RWPE1 (cell line): ENCODE data around the gene FN1.

Experiments
- CTCF ChIA-PET: fragments of 350-600 bp; sonication (Branson Sonifier 250); formaldehyde crosslinking; extraction: SDS; loops from one replicate; lab custom pipeline; 2021; lab: Yijun Ruan, JAX
- POLR2A ChIA-PET: fragments of 400-600 bp; formaldehyde crosslinking; extraction: SDS; loops from one replicate; lab custom pipeline; 2020; ENCODE audit warnings: antibody characterized with exemption; ENCODE audit not compliant: low non-redundant PET; lab: Yijun Ruan, JAX
- DNase-seq: peaks from one replicate; pipeline ENCODE4 v3.0.0; 2012; ENCODE audit warnings: low spot score
- H3K27ac ChIP-seq: fragments of 450-650 bp; 2 replicates; pipeline ENCODE4 v1.5.1; 2017
- CTCF ChIP-seq: fragments of 450-650 bp; conservative IDR thresholded peaks from 2 replicates; pipeline ENCODE4 v1.5.1; 2017; ENCODE audit warnings: low read depth, mild to moderate bottlenecking

Gene FN1

DNA sequence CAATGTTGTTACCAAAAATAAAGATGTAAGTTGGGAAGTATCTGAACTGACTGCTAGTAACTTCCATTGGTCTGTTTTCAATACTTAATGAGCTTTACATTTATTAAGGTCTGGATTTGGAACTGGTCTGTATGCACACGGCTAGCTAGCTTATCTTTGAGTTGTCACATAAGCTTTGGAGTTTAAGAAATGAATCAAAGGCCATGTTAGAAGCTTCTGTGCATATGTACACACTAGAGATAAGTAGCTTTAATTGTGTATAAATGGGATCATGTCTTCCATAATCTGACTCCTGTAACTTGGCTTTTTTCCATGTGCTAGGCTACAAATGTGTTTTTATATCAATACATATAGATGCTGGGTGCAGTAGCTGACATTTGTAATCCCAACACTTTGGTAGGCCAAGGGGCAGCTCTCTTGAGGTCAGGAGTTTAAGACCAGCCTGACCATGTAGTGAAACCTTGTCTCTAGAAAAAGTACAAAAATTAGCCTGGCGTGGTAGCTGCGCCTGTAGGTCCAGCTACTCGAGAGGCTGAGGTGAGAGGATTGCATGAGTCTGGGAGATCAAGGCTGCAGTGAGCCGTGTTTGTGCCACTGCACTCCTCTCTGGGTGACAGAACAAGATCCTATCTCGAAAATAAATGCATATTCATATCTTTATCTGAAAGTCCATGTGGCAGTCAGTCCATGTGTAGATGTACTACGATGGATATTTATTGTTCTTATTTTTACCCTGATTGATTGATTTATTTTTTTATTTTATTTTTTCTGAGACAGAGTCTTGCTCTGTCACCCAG, 96.8 kb downstream of the FN1 start:
- no peak overlapping the region for H3K27ac ChIP-seq
- TF ChIP-seq CTCF = no peak
- ChIA-PET POLR2A (no interaction called here), CTCF (interaction anchor here (0.6 to 0.7 kb wide), 2 partner anchors 593 to 878 kb away, joined by 3 read pairs; no protein-coding TSS in a partner anchor)
- DNase-seq = no peak

DNA sequence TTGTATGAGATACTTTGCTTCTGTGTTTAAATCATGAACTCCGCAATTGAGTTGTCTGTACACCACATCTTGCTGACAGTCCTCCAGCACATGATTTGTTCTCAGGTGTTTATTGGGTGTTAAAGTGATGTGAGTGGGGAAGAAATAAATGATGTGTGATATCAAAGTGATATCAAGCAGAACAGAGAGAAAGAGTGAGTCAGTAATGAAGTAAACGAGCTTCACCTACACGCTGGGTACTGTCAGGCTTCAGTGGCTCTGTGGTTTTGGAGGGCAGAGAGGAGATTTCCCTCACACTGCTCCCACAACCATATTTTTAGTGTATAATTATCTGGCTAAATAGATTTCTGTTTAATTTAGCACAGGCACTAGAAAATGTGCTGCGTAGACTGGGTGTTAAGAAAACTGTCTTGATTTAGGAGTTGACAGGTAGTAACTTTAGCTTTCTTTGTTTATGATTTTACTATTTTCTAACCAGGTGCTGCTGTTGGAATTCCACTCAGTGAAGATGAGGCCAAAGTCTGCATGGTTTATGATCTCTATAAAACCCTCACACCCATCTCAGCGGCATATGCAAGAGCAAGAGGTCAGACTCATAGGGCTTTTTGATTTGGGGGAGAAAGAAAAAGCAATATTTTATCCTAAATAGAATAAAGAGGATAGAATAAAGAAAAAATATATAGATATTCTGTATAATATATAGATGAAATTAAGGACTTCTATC, 102.8 kb downstream of the FN1 start:
- no peak overlapping the region for H3K27ac ChIP-seq
- CTCF ChIA-PET = interaction anchor here (0.7 to 0.9 kb wide), 2 partner anchors 17 to 64 kb away, joined by 3 to 6 read pairs; no protein-coding TSS in a partner anchor
- POLR2A ChIA-PET = no interaction called here
- DNase-seq = no peak
- TF ChIP-seq CTCF = no peak

GRCh38 chr2:215328066-215328465, 107.8 kb downstream of the FN1 start:
- no peak for TF ChIP-seq CTCF
- no peak for DNase-seq
- peak overlapping the region; percentile 38; the same call in 1 of the 2 replicates for H3K27ac ChIP-seq
- POLR2A ChIA-PET = no interaction called here
- CTCF ChIA-PET = interaction anchor here (0.6 kb wide), 1 partner anchor 67 kb away, joined by 3 read pairs; no protein-coding TSS in a partner anchor

- H3K27ac ChIP-seq = no peak overlapping the region
- TF ChIP-seq CTCF = no peak
- POLR2A ChIA-PET = no interaction called here
- CTCF ChIA-PET = no interaction called here
- no peak for DNase-seq
Observed at GRCh38 chr2:215324811-215325210, 111.1 kb downstream of the FN1 start.

DNA sequence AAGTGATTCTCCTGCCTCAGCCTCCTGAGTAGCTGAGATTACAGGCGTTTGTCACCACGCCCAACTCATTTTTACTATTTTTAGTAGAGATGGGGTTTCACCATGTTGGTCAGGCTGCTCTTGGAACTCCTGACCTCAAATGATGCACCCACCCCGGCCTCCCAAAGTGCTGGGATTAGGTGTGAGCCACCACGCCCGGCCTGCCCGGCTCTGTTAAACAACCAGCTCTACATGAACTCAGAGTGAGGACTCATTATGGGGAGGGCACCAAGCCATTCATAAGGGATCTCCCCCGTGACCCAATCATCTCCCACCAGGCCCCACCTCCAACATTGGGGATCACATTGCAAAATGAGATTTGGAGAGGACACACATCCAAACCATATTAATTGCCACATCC, 115.2 kb downstream of the FN1 start:
- no peak overlapping the region for H3K27ac ChIP-seq
- no peak for DNase-seq
- ChIA-PET POLR2A (no interaction called here), CTCF (no interaction called here)
- no peak for TF ChIP-seq CTCF

DNA sequence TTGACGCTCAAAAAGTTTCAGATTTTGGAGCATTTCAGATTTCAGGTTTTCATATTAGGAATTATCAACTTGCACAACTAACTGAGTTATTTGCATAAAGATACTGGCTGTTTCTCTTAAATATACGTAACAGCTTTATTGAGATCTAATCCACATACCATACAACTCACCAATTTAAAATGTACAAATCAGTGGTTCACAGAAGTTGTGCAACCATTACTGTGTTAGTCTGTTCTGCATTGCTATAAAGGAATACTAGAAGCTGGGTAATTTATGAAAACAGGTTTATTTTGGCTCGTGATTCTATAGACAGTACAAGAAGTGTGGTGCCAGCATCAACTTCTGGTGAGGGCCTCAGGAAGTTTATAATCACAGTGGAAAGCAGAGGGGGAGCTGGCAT, 115.8 kb downstream of the FN1 start:
- POLR2A ChIA-PET = no interaction called here
- CTCF ChIA-PET = interaction anchor here (1.1 kb wide), 1 partner anchor 50 kb away, joined by 9 read pairs; no protein-coding TSS in a partner anchor
- no peak for DNase-seq
- no peak for TF ChIP-seq CTCF
- H3K27ac ChIP-seq = no peak overlapping the region
